Colonic mucosa (tissue), 4 donors: ENCODE results near the gene ETV3L. TPM values are rescaled to one million over a fixed set of nuclear protein-coding genes. Genes with fewer than 3 reads are reported as not detected.
A peak's percentile ranks its signal among the peaks of the same experiment; 100 is the strongest.
"Not testable (repeated sequence)": the region's sequence is repeated elsewhere in the genome, so short reads cannot be mapped to it uniquely, and the experiment has no call there.

Experiments
- DNase-seq: peaks from one replicate; pipeline ENCODE4 v3.0.0-alpha.2; 2020
- H3K27ac ChIP-seq: fragments of 200-600 bp; one replicate; pipeline ENCODE4 v1.8.0; 2021
- H3K27me3 ChIP-seq: fragments of 200-600 bp; one replicate; pipeline ENCODE4 v1.8.0; 2021
- H3K36me3 ChIP-seq: fragments of 200-600 bp; one replicate; pipeline ENCODE4 v1.8.0; 2021
- H3K4me1 ChIP-seq: fragments of 200-600 bp; one replicate; pipeline ENCODE4 v1.8.0; 2021; ENCODE audit warnings: mild to moderate bottlenecking
- H3K4me3 ChIP-seq: fragments of 200-600 bp; one replicate; pipeline ENCODE4 v1.8.0; 2021
- H3K9ac ChIP-seq, 2 donors: one replicate each; pipeline ENCODE4 v1.7.0; 2013; ENCODE audit warnings: control low read depth in 2 of 2, low read depth in 2 of 2, low read length in 2 of 2
- H3K9me3 ChIP-seq: fragments of 200-600 bp; one replicate; pipeline ENCODE4 v1.8.0; 2021
- intact Hi-C: fragments of 100-400 bp; cut with DNase I; formaldehyde crosslinking; loops from one replicate; pipeline ENCODE4 v1.14.1; 2022
- total RNA-seq, 2 donors: library from RNA; stranded (reverse); fragmentation: NEBNext Ultra II Directional in 1 of 2; extraction: Animal tissue kit (Norgen Biotek cat#: 25700) in 1 of 2; gene quantifications; one replicate each; pipeline ENCODE4 v1.2.1, GENCODE V29; 2021
- TF ChIP-seq, protein P1 (sequence below): fragments of 200-600 bp; IDR thresholded peaks from one replicate; pipeline ENCODE4 v1.8.0; 2022; ENCODE audit warnings: antibody characterized with exemption, mild to moderate bottlenecking
- donor health status: healthy.
- donor health status: DM: no; HTN: no; CAD: no.
- donor health status: DM: no; HTN: no; CAD: no.

Gene ETV3L
- total RNA-seq, 2 donors from 2014 or later, result not detected

DNA sequence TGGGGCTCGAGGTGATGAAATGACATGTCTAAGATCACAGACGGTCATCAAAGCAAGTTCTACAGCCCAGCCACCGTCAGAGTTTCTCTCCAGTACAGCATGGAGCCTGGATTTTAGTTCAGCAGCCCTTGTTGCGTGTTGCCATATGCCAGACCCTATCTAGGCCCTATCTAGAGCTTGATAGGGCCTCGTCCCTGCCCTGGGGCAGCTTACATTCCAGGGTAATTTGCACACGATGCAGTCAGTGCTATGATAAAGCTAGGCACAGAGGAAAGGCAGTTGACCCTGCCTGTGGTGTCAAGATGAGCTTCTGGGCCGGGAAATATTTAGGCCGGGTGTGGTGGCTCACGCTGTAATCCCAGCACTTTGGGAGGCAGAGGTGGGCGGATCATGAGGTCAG lies 18.9 kb downstream of the ETV3L start:
- Histone ChIP-seq H3K27ac (no peak overlapping the region), H3K9ac (no peak overlapping the region), H3K4me1 (no peaks in the 10 kb centered on the region), H3K4me3 (no peak overlapping the region), H3K9me3 (no peaks in the 10 kb centered on the region), H3K36me3 (no peaks in the 10 kb centered on the region), H3K27me3 (no peaks in the 10 kb centered on the region)
- intact Hi-C loops, result no loop called here
- DNase-seq, result no peak
- TF ChIP-seq, protein P1, sequence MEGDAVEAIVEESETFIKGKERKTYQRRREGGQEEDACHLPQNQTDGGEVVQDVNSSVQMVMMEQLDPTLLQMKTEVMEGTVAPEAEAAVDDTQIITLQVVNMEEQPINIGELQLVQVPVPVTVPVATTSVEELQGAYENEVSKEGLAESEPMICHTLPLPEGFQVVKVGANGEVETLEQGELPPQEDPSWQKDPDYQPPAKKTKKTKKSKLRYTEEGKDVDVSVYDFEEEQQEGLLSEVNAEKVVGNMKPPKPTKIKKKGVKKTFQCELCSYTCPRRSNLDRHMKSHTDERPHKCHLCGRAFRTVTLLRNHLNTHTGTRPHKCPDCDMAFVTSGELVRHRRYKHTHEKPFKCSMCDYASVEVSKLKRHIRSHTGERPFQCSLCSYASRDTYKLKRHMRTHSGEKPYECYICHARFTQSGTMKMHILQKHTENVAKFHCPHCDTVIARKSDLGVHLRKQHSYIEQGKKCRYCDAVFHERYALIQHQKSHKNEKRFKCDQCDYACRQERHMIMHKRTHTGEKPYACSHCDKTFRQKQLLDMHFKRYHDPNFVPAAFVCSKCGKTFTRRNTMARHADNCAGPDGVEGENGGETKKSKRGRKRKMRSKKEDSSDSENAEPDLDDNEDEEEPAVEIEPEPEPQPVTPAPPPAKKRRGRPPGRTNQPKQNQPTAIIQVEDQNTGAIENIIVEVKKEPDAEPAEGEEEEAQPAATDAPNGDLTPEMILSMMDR, result no peak

DNA sequence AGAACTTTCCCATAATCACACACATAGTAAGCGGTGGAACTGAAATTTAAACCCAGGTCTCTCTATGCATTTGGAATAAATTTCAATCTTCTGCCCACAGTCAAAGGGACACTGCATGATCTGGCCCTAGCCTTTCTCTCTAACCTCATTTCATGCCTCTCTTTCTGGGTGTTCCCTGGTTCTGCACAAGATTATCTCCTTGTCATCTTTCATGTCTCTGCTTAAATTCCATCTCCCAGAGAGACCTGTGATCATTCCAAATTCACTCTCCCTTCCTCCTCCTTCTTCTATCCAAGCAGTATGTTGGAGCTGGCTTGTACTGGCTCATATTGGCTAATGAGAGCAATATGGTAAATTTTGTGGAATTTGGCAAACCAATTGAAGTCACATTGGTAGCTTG lies 22.2 kb downstream of the ETV3L start:
- H3K4me1 ChIP-seq, result no peaks in the 10 kb centered on the region
- DNase-seq, result no peak
- intact Hi-C loops, result no loop called here
- H3K4me3 ChIP-seq, result no peak overlapping the region
- TF ChIP-seq, protein P1, result no peak
- no peak overlapping the region for H3K9ac ChIP-seq
- H3K27me3 ChIP-seq, result no peaks in the 10 kb centered on the region
- H3K27ac ChIP-seq, result no peak overlapping the region
- no peaks in the 10 kb centered on the region for H3K36me3 ChIP-seq
- H3K9me3 ChIP-seq, result no peaks in the 10 kb centered on the region

DNA sequence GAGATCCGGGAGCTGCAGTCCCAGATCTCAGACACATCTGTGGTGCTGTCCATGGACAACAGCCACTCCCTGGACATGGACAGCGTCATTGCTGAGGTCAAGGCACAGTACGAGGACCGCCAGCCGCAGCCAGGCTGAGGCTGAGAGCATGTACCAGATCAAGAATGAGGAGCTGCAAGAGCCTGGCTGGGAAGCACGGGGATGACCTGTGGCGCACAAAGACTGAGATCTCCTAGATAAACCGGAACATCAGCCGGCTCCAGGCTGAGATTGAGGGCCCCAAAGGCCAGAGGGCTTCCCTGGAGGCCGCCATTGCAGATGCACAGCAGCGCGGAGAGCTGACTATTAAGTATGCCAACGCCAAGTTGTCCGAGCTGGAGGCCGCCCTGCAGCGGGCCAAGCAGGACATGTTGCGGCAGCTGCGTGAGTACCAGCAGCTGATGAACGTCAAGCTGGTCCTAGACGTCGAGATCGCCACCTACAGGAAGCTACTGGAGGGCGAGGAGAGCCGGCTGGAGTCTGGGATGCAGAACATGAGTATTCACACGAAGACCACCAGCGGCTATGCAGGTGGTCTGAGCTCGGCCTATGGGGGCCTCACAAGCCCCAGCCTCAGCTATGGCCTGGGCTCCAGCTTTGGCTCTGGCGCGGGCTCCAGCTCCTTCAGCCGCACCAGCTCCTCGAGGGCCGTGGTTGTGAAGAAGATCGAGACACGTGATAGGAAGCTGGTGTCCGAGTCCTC lies 25.5 kb downstream of the ETV3L start:
- H3K27me3 ChIP-seq, result no peaks in the 10 kb centered on the region
- no peaks in the 10 kb centered on the region for H3K4me1 ChIP-seq
- DNase-seq, result peak; percentile 75
- TF ChIP-seq, protein P1, result peak; percentile 61
- H3K4me3 ChIP-seq, result no peak overlapping the region
- intact Hi-C loops, result loop anchor here (5.0 kb wide), 1 partner anchor 162 kb away; no protein-coding TSS in a partner anchor
- H3K27ac ChIP-seq, result no peak overlapping the region
- H3K9ac ChIP-seq, result no peak overlapping the region
- H3K36me3 ChIP-seq, result no peaks in the 10 kb centered on the region
- H3K9me3 ChIP-seq, result no peaks in the 10 kb centered on the region

DNA sequence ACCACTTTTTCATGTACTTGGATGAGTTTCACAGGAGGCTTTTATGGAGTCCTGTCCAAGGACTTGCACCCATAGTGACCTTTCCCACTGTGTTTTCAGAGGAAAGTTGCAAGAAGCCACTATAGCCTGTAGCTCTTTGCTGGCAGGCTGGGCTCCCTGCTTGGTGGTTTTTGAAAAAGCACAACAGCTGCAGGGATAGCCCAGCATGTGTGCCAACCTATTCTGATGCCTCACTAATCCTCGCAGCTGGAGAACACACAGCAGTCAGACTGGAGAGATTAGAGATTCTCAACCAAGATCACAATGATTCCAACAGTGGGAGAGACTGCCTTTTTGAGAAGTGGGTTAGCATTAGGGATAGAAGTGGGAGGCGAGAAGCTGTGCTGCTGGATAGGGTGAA lies 30.0 kb downstream of the ETV3L start:
- H3K36me3 ChIP-seq, result no peaks in the 10 kb centered on the region
- intact Hi-C loops, result no loop called here
- H3K27me3 ChIP-seq, result no peaks in the 10 kb centered on the region
- DNase-seq, result no peak
- H3K4me1 ChIP-seq, result no peaks in the 10 kb centered on the region
- TF ChIP-seq, protein P1, result no peak
- no peak overlapping the region for H3K27ac ChIP-seq
- no peak overlapping the region for H3K4me3 ChIP-seq
- H3K9ac ChIP-seq, result no peak overlapping the region
- no peaks in the 10 kb centered on the region for H3K9me3 ChIP-seq

DNA sequence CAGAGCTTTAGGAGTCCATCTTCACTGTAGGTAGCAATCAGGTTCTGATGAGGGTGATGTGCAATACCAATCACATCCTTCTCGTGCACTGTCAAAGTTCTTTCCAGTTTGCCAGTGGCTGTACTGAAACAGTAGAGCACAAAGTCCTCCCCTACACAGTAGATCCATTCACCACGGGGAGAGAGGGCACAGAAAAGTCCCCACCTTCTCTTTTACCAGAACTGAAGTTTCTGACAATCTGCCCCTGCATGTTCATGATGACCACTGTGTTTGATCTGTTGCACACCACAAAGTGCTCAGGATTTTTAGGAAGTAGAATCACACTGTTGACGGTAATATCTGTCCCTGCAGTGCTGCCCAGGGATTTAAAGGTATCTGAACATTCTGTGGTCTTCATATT lies 40.4 kb downstream of the ETV3L start:
- H3K27ac ChIP-seq, H3K4me3 ChIP-seq, intact Hi-C loops, DNase-seq, H3K27me3 ChIP-seq, H3K9ac ChIP-seq, H3K36me3 ChIP-seq, H3K4me1 ChIP-seq, H3K9me3 ChIP-seq: not testable (repeated sequence)

DNA sequence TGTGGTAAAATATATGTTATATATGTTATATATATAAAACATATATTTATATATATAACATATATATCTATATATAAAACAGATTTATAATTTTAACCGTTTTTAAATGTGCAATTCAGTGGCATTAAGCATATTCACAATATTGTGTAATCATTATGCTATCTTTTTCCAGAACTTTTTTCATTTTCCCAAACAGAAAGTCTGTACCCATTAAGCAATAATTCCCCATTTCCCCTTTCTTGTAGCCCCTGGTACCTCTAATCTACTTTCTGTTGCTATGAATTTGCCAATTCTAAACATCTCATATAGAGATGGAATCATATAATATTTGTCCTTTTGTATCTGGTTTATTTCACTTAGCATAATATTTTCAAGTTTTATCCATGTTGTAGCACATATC lies 43.3 kb downstream of the ETV3L start:
- no peaks in the 10 kb centered on the region for H3K9me3 ChIP-seq
- H3K27me3 ChIP-seq, result no peaks in the 10 kb centered on the region
- H3K4me1 ChIP-seq, result no peaks in the 10 kb centered on the region
- no peaks in the 10 kb centered on the region for H3K36me3 ChIP-seq
- no peak overlapping the region for H3K9ac ChIP-seq
- DNase-seq, result no peak
- H3K27ac ChIP-seq, result no peak overlapping the region
- TF ChIP-seq, protein P1, result no peak
- H3K4me3 ChIP-seq, result no peak overlapping the region
- intact Hi-C loops, result no loop called here

DNA sequence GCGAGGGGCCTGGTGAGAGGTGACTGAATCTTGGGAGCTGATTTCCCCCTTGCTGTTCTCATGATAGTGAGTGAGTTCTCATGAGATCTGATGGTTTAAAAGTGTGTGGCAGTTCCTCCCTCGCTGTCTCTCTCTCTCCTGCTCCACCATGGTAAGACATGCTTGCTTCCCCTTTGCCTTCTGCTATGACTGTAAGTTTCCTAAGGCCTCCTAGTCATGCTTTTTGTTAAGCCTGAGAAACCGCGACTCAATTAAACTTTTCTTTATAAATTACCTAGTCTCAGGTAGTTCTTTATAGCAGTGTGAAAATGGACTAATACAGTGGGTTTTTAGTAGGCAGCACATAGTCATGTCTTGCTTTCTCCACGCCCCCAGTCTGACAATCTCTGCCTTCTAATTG lies 43.9 kb downstream of the ETV3L start:
- intact Hi-C loops, H3K4me1 ChIP-seq, DNase-seq, H3K9ac ChIP-seq, H3K4me3 ChIP-seq, H3K36me3 ChIP-seq, H3K27me3 ChIP-seq, H3K27ac ChIP-seq, H3K9me3 ChIP-seq: not testable (repeated sequence)
